Hematopoietic multipotent progenitor cell treated with erythropoietin and hydrocortisone succinate and interleukin-3 and kit ligand, for 6 days (in vitro differentiated cells): ENCODE measurements around the gene GABRG2.

Experiments
- DNase-seq: peaks from one replicate; pipeline ENCODE4 v3.0.0-alpha.2; 2015

Gene GABRG2

GRCh38 chr5:162196351-162196750 lies 128.8 kb downstream of the GABRG2 start:
- DNase-seq, result no peak

- DNase-seq, result no peak
Observed at GRCh38 chr5:162202285-162202880, 134.8 kb downstream of the GABRG2 start.
